Right atrium auricular region (tissue), 2 donors: ENCODE data around the gene NCF4. TPM values are rescaled to one million over a fixed set of nuclear protein-coding genes. Genes with fewer than 3 reads are reported as not detected.

Source experiments
- DNase-seq: peaks from one replicate; pipeline ENCODE4 v3.0.0-alpha.2; 2019; ENCODE audit warnings: low spot score
- H3K27ac ChIP-seq, 2 donors: fragments of 200-600 bp; sonication (generic); 1 replicate in 1 of 2; 2 replicates in 1 of 2; pipeline ENCODE4 v1.5.1; 2016 to 2019
- H3K27me3 ChIP-seq, 2 donors: fragments of 200-600 bp; sonication (generic); one replicate each; pipeline versions ENCODE4 v1.5.1 to v1.6.0; 2017 to 2019
- H3K36me3 ChIP-seq: fragments of 200-600 bp; sonication (generic); one replicate; pipeline ENCODE4 v1.5.1; 2016
- H3K4me1 ChIP-seq, 2 donors: fragments of 200-600 bp; sonication (generic); one replicate each; pipeline versions ENCODE4 v1.5.1 to v1.6.0; 2017 to 2019
- H3K4me3 ChIP-seq, 2 donors: fragments of 200-600 bp; sonication (generic); 1 replicate in 1 of 2; 2 replicates in 1 of 2; pipeline ENCODE4 v1.5.1; 2017 to 2019; ENCODE audit warnings: mild to moderate bottlenecking in 1 of 2, moderate library complexity in 1 of 2
- H3K9me3 ChIP-seq, 2 donors: fragments of 200-600 bp; sonication (generic); one replicate each; pipeline ENCODE4 v1.5.1; 2019
- total RNA-seq, 2 donors: library from RNA; depleted of rRNA; stranded (reverse); fragments of >200 nt; gene quantifications; one replicate each; pipeline ENCODE4 v1.1.0, GENCODE V29; 2016
- TF ChIP-seq, protein P1 (sequence below), 2 donors: fragments of 200-600 bp; sonication (generic); IDR thresholded peaks; one replicate each; pipeline ENCODE4 v1.5.1; 2019; ENCODE audit warnings: antibody characterized with exemption in 2 of 2

The NCF4 gene
- total RNA-seq, 2 donors from 2014 or later = 3.9 to 7.0 TPM

DNA sequence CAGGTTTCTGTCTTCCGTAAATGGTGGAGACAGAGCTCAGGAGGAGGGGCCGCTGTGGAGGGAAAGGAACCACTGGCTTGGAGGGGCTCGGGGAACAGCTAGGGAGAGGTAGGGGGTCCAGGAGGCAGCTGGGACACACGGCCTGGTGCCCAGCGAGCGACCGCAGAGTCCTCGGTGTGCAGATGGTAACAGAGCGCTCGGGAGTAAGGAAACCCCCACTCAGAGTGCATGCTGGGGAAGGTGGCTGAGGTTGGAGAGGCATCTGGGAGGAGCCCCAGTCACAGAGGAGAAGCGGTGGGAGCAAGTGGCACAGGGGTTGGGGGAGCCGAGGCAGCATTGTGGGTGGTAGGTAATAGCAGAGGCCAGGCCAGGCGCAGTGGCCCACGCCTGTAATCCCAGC, 10.8 kb upstream of the NCF4 start:
- Histone ChIP-seq H3K9me3 (no peaks in the 10 kb centered on the region), H3K4me1 (no peaks in the 10 kb centered on the region), H3K36me3 (no peaks in the 10 kb centered on the region), H3K4me3 (no peak overlapping the region), H3K27ac (no peak overlapping the region), H3K27me3 (no peaks in the 10 kb centered on the region)
- no peak for DNase-seq
- TF ChIP-seq, protein P1, sequence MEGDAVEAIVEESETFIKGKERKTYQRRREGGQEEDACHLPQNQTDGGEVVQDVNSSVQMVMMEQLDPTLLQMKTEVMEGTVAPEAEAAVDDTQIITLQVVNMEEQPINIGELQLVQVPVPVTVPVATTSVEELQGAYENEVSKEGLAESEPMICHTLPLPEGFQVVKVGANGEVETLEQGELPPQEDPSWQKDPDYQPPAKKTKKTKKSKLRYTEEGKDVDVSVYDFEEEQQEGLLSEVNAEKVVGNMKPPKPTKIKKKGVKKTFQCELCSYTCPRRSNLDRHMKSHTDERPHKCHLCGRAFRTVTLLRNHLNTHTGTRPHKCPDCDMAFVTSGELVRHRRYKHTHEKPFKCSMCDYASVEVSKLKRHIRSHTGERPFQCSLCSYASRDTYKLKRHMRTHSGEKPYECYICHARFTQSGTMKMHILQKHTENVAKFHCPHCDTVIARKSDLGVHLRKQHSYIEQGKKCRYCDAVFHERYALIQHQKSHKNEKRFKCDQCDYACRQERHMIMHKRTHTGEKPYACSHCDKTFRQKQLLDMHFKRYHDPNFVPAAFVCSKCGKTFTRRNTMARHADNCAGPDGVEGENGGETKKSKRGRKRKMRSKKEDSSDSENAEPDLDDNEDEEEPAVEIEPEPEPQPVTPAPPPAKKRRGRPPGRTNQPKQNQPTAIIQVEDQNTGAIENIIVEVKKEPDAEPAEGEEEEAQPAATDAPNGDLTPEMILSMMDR (IDR thresholded peaks at IDR 0.05) = no peak

DNA sequence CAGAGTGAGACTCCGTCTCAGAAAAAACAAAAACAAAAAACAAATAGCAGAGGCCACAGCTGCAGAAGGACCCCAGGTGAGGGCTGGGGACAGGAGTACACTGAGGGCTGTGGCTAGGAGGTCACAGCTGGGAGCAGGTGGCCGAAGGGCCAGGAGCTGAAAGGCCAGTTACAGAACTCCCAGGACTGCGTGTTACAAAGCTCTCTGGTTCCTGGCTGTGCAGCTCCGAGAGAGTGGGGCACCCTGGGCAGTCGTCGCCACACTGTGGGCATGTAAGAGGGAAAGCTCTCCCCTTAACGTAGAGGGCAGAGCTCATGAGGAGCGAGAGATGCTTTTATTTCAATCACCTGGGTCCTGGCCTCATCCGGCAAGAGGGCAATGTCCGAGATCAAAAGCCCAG, 10.1 kb upstream of the NCF4 start:
- H3K27me3 ChIP-seq = no peaks in the 10 kb centered on the region
- DNase-seq = no peak

DNA sequence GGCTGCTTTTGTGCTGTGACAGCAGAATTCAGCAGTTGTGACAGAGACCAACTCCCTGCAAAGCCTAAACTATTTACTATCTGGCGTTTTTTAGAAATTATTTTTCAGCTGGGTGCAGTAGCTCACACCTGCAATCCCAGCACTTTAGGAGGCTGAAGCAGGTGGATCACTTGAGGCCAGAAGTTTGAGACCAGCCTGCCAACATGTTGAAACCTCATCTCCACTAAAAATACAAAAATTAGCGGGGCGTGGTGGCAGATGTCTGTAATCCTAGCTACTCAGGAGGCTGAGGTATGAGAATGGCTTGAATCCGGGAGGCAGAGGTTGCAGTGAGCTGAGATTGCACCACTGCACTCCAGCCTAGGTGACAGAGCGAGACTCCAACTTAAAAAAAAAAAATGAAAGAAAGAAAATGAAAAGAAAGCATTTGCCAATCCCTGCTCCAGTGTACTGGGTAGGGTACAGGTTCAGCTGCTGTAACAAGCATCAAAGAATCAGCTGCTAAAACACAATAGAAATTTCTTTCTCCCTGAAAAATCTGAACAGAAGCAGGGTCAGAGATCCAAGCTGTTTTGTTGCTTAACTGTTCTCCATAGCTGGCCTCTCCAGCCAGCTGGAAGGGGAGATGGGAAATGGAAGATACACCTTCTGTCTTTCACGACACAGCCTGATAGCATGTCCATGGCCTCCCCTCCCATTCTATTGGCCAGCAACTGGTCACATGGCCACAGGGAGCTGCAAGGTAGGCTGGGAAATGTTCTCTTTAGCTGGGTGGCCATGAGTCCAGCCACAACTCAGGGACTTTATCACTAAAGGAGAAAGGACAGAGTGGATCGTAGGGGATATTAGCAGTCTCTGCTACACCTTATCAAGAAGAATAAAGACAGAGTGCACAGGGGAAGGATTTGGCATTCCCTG, 8.5 kb upstream of the NCF4 start:
- DNase-seq = no peak
- no peak overlapping the region for H3K27ac ChIP-seq
- no peaks in the 10 kb centered on the region for H3K36me3 ChIP-seq
- no peaks in the 10 kb centered on the region for H3K27me3 ChIP-seq
- peaks cover 0 to 11% of the 10 kb centered on the region in 2 donors for H3K4me1 ChIP-seq
- H3K9me3 ChIP-seq = no peaks in the 10 kb centered on the region
- no peak overlapping the region for H3K4me3 ChIP-seq
- TF ChIP-seq, protein P1 (IDR thresholded peaks at IDR 0.05) = no peak

More for the DNA sequence above, 10.1 kb upstream of the NCF4 start:
- H3K36me3 ChIP-seq = no peaks in the 10 kb centered on the region
- no peaks in the 10 kb centered on the region for H3K9me3 ChIP-seq
- no peaks in the 10 kb centered on the region for H3K4me1 ChIP-seq
- TF ChIP-seq, protein P1 (IDR thresholded peaks at IDR 0.05) = no peak
- H3K27ac ChIP-seq = no peak overlapping the region
- H3K4me3 ChIP-seq = no peak overlapping the region

DNA sequence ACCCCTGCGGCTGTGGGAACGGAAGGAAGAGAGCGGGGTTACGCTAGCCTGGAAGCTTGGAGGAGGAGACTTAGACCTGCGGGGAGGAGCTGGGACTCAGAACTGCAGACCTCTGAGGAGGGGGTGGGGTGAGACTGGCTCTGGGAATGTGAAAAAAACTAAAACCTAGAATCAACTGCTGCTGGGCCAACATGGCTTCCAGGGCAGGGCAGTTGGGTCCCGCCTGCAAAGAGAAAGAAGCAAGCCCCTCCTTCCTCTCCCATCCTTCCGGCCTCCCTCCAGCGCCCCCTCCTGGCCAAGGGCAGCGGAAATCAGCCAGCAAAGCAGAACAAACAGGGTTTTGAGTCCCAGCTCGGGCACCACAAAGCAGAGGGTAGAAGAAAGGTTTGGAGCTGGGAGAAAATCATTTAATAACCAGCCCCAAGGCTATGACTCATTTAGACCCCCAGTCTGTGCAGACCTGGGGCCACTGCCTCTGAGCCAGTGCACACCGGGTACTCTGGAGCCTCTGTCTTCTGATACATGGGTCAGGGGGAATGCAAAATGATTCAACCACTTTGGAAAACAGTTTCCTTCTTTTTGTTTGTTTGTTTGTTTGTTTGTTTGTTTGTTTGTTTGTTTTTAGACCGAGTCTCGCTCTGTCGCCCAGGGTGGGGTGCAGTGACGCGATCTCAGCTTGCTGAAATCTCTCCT, 7.3 kb upstream of the NCF4 start:
- peak; percentile 66 for DNase-seq
- Histone ChIP-seq H3K9me3 (no peaks in the 10 kb centered on the region), H3K4me1 (peaks cover 0 to 11% of the 10 kb centered on the region in 2 donors), H3K36me3 (no peaks in the 10 kb centered on the region), H3K4me3 (no peak overlapping the region), H3K27me3 (no peaks in the 10 kb centered on the region), H3K27ac (no peak overlapping the region)
- TF ChIP-seq, protein P1 (IDR thresholded peaks at IDR 0.05) = peak in 1 of 2 donors; percentile 63

DNA sequence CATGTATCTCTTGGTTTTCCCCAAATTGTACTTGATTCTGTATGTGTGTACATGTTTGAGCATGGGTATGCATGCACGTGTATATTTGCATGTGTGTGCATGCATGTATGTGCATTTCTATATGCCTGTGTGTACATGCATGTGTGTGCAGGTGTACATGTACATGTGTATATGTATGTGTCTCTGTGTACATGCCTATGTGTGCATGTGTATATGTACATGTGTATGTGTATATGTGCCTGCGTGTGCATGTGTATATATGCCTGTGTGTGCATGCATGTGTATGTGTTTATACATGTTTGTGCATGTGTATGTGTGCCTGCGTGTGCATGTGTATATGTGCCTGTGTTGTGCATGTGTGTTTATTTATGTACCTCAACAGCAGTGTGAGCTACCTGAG, 5.3 kb upstream of the NCF4 start:
- Histone ChIP-seq H3K36me3 (no peaks in the 10 kb centered on the region), H3K27me3 (no peaks in the 10 kb centered on the region), H3K27ac (no peak overlapping the region), H3K4me3 (no peak overlapping the region), H3K4me1 (peaks cover 0 to 11% of the 10 kb centered on the region in 2 donors), H3K9me3 (no peaks in the 10 kb centered on the region)
- no peak for DNase-seq
- TF ChIP-seq, protein P1 (IDR thresholded peaks at IDR 0.05) = no peak
